ENCODE measurements around the gene SLC45A2. TPM values are rescaled to one million over a fixed set of nuclear protein-coding genes. Genes with fewer than 3 reads are reported as not detected.
"Not testable (repeated sequence)": the region's sequence is repeated elsewhere in the genome, so short reads cannot be mapped to it uniquely, and the experiment has no call there.

Gene SLC45A2
- under 1 TPM in 1 of 4 donors, not detected in 3; 0.26 TPM for total RNA-seq

GRCh38 chr5:33984671-33985124 lies at the start of gene SLC45A2:
SLC45A2 (minus strand) TSS chr5:33984693; CDS start chr5:33984583, 110 bp downstream.
- Histone ChIP-seq H3K4me1 (no peaks in the 10 kb centered on the region), H3K27ac (replicated peaks in 1 of 4) (no peak within 1 kb of the TSS), H3K4me3 (no peak within 1 kb of the TSS), H3K36me3 (peaks cover 15 to 34% (median 27%) of the 10 kb centered on the region in 4 donors), H3K9me3 (no peaks in the 10 kb centered on the region), H3K27me3 (no peaks in the 10 kb centered on the region)
- WGBS, result 75% methylated on average over 7 of the region's 7 CpGs
- DNase-seq (ENCODE audit: extremely low spot score), result no peak
- TF ChIP-seq POLR2AphosphoS5 (IDR thresholded peaks at IDR 0.05), result no peak
- TF ChIP-seq, protein P1, sequence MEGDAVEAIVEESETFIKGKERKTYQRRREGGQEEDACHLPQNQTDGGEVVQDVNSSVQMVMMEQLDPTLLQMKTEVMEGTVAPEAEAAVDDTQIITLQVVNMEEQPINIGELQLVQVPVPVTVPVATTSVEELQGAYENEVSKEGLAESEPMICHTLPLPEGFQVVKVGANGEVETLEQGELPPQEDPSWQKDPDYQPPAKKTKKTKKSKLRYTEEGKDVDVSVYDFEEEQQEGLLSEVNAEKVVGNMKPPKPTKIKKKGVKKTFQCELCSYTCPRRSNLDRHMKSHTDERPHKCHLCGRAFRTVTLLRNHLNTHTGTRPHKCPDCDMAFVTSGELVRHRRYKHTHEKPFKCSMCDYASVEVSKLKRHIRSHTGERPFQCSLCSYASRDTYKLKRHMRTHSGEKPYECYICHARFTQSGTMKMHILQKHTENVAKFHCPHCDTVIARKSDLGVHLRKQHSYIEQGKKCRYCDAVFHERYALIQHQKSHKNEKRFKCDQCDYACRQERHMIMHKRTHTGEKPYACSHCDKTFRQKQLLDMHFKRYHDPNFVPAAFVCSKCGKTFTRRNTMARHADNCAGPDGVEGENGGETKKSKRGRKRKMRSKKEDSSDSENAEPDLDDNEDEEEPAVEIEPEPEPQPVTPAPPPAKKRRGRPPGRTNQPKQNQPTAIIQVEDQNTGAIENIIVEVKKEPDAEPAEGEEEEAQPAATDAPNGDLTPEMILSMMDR (IDR thresholded peaks at IDR 0.05), result no peak
- no peak for TF ChIP-seq EP300 (IDR thresholded peaks at IDR 0.05)
- TF ChIP-seq POLR2A (IDR thresholded peaks at IDR 0.05; ENCODE audit: low read depth), result no peak
- intact Hi-C loops (cut with DNase I), result no loop called here

DNA sequence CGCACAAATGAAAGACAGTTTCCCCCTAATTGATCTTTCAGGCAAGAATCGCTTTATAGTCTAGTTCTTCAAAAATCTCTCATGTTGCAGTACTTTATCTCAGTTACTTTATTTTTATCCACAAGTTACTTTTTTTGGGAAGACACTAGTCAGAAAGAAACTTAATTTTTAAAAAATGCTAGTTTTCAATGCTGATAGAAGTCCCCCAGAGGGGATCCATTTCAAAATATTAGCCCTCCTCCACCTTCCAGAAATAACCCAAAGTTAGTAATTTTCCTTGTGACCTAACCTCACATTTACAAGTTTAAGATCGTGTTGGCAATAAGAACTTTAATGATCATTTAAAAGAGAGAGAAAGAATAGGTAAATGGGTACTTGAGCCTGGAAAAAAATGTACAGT lies 47.5 kb upstream of the SLC45A2 start:
- Histone ChIP-seq H3K4me3 (no peak overlapping the region), H3K27me3 (no peaks in the 10 kb centered on the region), H3K9me3 (no peaks in the 10 kb centered on the region), H3K27ac (replicated peaks in 1 of 4) (no peak overlapping the region), H3K36me3 (peaks cover 0 to 25% (median 4%) of the 10 kb centered on the region in 4 donors), H3K4me1 (peaks cover 0 to 6% (median 0%) of the 10 kb centered on the region in 4 donors)
- intact Hi-C loops (cut with DNase I), result no loop called here
- WGBS, result 85% methylated on average over 3 of the region's 3 CpGs
- no peak for TF ChIP-seq POLR2A (IDR thresholded peaks at IDR 0.05; ENCODE audit: low read depth)
- TF ChIP-seq, protein P1 (IDR thresholded peaks at IDR 0.05), result no peak
- no peak for TF ChIP-seq EP300 (IDR thresholded peaks at IDR 0.05)
- no peak for TF ChIP-seq POLR2AphosphoS5 (IDR thresholded peaks at IDR 0.05)
- no peak for DNase-seq (ENCODE audit: extremely low spot score)

DNA sequence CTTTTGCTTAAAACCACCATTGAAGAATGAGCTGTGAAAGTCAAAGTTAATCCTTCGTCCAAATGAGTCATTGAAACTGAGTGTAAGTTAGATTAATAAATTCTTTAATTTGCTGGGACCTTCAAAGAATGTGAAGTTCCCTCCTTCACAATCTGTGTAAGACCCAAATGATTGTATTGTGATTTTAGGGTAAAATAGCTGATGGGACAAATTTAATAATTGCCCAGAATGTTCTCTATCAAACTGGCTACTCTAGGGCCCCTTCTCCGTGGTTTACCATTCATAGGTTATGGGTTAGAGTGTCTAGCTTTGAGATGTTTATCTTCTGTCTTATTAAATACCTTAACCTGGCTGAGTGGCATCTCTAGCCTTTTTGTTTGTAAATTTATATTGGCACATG lies 46.6 kb upstream of the SLC45A2 start:
- no peaks in the 10 kb centered on the region for H3K4me1 ChIP-seq
- intact Hi-C loops (cut with DNase I), result no loop called here
- H3K36me3 ChIP-seq, result peaks cover 0 to 25% (median 4%) of the 10 kb centered on the region in 4 donors
- DNase-seq (ENCODE audit: extremely low spot score), result no peak
- H3K27me3 ChIP-seq, result no peaks in the 10 kb centered on the region
- TF ChIP-seq EP300 (IDR thresholded peaks at IDR 0.05) (no peak), POLR2A (IDR thresholded peaks at IDR 0.05; ENCODE audit: low read depth) (no peak), POLR2AphosphoS5 (IDR thresholded peaks at IDR 0.05) (no peak)
- TF ChIP-seq, protein P1 (IDR thresholded peaks at IDR 0.05), result no peak
- H3K4me3 ChIP-seq, result no peak overlapping the region
- 88% methylated on average over 2 of the region's 2 CpGs for WGBS
- H3K9me3 ChIP-seq, result no peaks in the 10 kb centered on the region
- no peak overlapping the region for H3K27ac ChIP-seq (replicated peaks in 1 of 4)

- H3K27ac ChIP-seq (replicated peaks in 1 of 4); H3K27me3 ChIP-seq; intact Hi-C loops (cut with DNase I); DNase-seq (ENCODE audit: extremely low spot score); H3K9me3 ChIP-seq; H3K4me3 ChIP-seq; H3K4me1 ChIP-seq: not testable (repeated sequence)
- 95% methylated on average over 2 of the region's 2 CpGs for WGBS
- H3K36me3 ChIP-seq, result peaks cover 0 to 25% (median 4%) of the 10 kb centered on the region in 4 donors
Measured at GRCh38 chr5:34030585-34030984, 46.1 kb upstream of the SLC45A2 start.

DNA sequence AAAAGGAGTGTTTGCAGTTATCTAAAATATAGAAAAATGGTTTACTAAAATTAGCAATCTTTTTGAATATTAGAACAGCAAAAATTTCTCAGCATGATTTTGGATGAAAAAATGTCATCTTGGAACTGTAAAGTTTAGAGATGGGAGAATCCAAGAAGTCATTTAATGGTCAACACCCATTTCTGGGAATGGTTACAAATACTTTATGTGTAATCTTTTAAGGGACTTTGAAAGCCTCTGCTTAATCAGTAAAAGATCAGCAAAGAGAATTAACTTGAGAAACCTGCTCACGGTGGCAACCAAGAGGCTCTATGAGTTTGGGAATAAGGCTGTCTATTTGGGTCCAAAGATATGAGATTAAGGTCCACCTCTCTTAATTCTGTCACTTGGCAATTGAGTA lies 45.6 kb upstream of the SLC45A2 start:
- Histone ChIP-seq H3K27ac (replicated peaks in 1 of 4) (no peak overlapping the region), H3K4me1 (no peaks in the 10 kb centered on the region), H3K4me3 (no peak overlapping the region), H3K9me3 (no peaks in the 10 kb centered on the region), H3K27me3 (no peaks in the 10 kb centered on the region), H3K36me3 (peaks cover 0 to 19% (median 2%) of the 10 kb centered on the region in 4 donors)
- WGBS, result 73% methylated on average over 1 of the region's 1 CpG
- TF ChIP-seq, protein P1 (IDR thresholded peaks at IDR 0.05), result no peak
- TF ChIP-seq EP300 (IDR thresholded peaks at IDR 0.05) (no peak), POLR2A (IDR thresholded peaks at IDR 0.05; ENCODE audit: low read depth) (no peak), POLR2AphosphoS5 (IDR thresholded peaks at IDR 0.05) (no peak)
- intact Hi-C loops (cut with DNase I), result no loop called here
- DNase-seq (ENCODE audit: extremely low spot score), result no peak
